ENCODE data around the gene ADAM22.

GRCh38 chr7:88219781-88220747 is 286.0 kb downstream of the ADAM22 start, which contains the start of gene SRI:
- TF ChIP-seq ZNF621 (tag by site-specific recombination; IDR thresholded peaks at IDR 0.05), result no peak
- TF ChIP-seq ZNF202 (tag by site-specific recombination; IDR thresholded peaks at IDR 0.05; ENCODE audit: borderline replicate concordance), result no peak
- TF ChIP-seq ZNF214 (tag by site-specific recombination; IDR thresholded peaks at IDR 0.05; ENCODE audit: borderline replicate concordance), result no peak
- peak; percentile 55 for TF ChIP-seq CTCF (tag by site-specific recombination; IDR thresholded peaks at IDR 0.05)
- TF ChIP-seq, protein P1, sequence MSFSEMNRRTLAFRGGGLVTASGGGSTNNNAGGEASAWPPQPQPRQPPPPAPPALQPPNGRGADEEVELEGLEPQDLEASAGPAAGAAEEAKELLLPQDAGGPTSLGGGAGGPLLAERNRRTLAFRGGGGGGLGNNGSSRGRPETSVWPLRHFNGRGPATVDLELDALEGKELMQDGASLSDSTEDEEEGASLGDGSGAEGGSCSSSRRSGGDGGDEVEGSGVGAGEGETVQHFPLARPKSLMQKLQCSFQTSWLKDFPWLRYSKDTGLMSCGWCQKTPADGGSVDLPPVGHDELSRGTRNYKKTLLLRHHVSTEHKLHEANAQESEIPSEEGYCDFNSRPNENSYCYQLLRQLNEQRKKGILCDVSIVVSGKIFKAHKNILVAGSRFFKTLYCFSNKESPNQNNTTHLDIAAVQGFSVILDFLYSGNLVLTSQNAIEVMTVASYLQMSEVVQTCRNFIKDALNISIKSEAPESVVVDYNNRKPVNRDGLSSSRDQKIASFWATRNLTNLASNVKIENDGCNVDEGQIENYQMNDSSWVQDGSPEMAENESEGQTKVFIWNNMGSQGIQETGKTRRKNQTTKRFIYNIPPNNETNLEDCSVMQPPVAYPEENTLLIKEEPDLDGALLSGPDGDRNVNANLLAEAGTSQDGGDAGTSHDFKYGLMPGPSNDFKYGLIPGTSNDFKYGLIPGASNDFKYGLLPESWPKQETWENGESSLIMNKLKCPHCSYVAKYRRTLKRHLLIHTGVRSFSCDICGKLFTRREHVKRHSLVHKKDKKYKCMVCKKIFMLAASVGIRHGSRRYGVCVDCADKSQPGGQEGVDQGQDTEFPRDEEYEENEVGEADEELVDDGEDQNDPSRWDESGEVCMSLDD (tag by site-specific recombination; IDR thresholded peaks at IDR 0.05), result peak; percentile 31; the same call in 1 of the 2 replicates
- TF ChIP-seq ZNF174 (tag by site-specific recombination; IDR thresholded peaks at IDR 0.05), result no peak
- no peak for TF ChIP-seq ZNF274 (IDR thresholded peaks at IDR 0.05; ENCODE audit: low read length)
- TF ChIP-seq ZNF274 (tag by site-specific recombination; IDR thresholded peaks at IDR 0.05; ENCODE audit: borderline replicate concordance), result no peak

Data from HEK293 (cell line).